GM12872 (cell line): ENCODE data around the gene MACROH2A1.

Experiments used
- TF ChIP-seq, protein P1 (sequence below): IDR thresholded peaks from 3 replicates; pipeline ENCODE4 v1.5.1; 2011; ENCODE audit warnings: low read depth, mild to moderate bottlenecking, low read length, moderate library complexity; ENCODE audit not compliant: insufficient read depth

Gene MACROH2A1

DNA sequence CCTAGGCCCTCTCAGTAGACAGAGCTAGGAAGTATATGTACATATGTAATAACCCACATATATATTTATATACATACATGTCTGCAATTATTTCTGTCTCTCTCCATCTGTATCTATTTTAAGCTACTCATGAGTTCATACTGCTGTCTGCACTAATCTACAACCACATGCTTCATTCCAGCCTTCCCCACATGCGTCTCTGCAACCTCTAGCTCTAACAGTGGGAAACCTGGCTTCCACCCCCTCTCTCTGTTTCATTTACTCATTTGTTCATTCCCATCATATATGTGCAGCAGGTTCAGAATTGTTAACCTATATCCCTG lies 24.8 kb upstream of the MACROH2A1 start:
- TF ChIP-seq, protein P1, sequence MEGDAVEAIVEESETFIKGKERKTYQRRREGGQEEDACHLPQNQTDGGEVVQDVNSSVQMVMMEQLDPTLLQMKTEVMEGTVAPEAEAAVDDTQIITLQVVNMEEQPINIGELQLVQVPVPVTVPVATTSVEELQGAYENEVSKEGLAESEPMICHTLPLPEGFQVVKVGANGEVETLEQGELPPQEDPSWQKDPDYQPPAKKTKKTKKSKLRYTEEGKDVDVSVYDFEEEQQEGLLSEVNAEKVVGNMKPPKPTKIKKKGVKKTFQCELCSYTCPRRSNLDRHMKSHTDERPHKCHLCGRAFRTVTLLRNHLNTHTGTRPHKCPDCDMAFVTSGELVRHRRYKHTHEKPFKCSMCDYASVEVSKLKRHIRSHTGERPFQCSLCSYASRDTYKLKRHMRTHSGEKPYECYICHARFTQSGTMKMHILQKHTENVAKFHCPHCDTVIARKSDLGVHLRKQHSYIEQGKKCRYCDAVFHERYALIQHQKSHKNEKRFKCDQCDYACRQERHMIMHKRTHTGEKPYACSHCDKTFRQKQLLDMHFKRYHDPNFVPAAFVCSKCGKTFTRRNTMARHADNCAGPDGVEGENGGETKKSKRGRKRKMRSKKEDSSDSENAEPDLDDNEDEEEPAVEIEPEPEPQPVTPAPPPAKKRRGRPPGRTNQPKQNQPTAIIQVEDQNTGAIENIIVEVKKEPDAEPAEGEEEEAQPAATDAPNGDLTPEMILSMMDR: no peak

DNA sequence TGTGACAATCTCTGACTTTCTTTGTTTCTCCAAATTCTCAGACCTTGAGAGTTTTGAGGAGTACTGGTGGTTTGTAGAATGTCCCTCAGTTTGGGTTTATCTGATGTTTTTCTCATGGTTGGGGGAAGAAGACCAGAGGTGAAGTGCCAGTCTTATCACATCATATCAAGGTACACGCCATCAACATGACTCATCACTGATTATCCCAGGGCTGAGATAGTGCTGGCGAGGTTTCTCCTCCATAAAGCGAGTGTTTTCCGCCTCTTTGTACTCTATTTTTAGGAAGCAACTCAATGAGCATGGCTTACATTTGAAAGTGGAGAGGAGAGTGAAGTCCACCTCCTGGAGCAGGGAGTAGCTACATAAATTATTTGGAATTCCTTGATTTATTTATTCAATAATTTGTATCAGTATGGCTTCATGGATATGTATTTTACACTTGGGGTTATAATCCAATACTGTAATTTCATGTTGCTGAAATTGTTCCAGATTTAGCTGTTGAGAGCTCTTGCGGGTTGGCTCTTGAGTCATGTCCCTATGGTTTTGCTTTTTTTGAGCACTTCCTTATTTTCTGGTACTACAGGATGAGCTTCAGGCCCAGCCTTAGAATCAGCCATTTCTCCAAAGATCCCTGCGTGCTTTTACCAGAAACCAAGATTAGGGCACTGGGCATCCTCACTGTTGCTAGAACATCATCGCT lies 24.3 kb upstream of the MACROH2A1 start:
- TF ChIP-seq, protein P1: no peak

DNA sequence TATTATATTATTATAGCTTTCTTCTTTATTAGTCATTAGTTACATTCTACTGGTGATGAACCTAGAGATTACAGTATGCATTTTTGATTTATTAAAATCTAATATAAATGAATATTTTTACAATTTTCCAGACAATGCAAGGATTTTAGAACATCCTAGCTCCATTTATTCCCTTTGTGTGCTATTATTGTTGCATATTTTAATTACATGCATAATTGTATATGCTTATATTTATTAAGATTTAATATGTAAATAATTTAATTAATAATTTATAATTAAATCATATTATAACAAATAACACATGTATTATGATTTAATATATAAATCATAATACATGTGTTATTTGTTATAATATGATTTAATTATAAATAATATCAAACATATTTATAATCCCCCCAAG lies 23.4 kb upstream of the MACROH2A1 start:
- TF ChIP-seq, protein P1: no peak

DNA sequence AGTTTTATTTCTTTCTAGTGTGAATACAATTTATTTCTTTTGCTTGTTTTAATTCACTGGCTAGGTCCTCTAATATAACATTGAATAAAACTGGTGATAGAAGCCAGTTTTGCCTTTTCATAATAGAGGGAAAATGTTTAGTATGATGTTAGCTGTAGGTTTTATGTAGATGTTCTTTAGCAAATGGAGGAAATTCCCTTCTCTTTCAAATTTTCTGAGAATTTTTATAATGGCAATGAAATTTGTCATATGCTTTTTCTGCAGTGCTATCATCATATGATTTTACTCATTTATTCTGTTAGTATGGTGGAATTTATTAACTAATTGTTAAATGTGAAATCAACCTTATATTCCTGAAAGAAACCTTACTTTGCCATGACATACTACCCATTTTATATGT lies 18.1 kb upstream of the MACROH2A1 start:
- TF ChIP-seq, protein P1: no peak

DNA sequence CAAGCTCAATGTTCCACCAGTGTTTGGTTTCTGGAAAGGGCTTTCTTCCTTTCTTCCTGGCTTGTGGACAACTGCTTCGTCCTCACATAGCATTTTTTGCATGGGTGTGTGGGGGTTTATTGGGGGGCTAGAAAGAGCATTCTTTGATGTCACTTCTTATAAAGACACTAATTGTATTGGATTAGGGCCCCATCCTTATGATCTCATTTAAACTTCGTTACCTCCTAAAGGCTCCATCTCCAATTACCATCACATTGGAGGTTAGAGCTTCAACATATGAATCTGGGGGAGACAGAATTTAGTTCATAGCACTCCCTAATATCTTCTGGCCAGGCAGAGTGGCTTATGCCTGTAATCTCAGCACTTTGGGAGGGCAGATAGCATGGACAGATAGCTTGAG lies 6.1 kb upstream of the MACROH2A1 start:
- TF ChIP-seq, protein P1: no peak

DNA sequence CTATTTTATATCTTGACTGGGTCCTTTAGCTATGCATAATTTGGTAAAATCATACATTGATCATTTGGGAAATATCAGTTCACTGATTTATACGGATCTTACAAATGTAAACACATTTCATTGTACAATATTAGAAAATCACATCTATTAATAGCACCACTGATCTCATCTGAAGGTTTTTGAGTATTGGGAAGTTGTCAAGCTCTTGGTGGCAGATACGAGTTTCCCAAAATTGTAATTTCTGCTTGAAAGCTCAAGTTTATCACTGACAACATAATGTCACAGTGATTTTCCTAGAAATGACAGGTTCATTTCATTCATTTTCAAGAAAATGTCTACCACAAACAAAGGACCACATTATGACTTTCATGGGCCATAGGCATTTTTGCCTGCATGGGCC lies 3.0 kb upstream of the MACROH2A1 start:
- TF ChIP-seq, protein P1: no peak

- TF ChIP-seq, protein P1: no peak
Measured at GRCh38 chr5:135400866-135401265, 1.8 kb upstream of the MACROH2A1 start.
